ENCODE data around the gene MCF2L. TPM values are rescaled to one million over a fixed set of nuclear protein-coding genes. Genes with fewer than 3 reads are reported as not detected.

MCF2L gene
- total RNA-seq, 1 donor from 2014 or later = 16.5 TPM

- no peak overlapping the region for H3K27ac Mint-ChIP-seq (ENCODE audit: unreplicated experiment)
- peaks cover 4% of the 10 kb centered on the region for H3K36me3 Mint-ChIP-seq (ENCODE audit: low read depth, unreplicated experiment)
- no peaks in the 10 kb centered on the region for H3K9me3 Mint-ChIP-seq (ENCODE audit: unreplicated experiment)
- H3K27me3 Mint-ChIP-seq (ENCODE audit: unreplicated experiment) = peaks cover 7% of the 10 kb centered on the region
- peaks cover 5% of the 10 kb centered on the region for H3K4me1 Mint-ChIP-seq (ENCODE audit: unreplicated experiment)
- TF ChIP-seq CTCF (IDR thresholded peaks at IDR 0.05; ENCODE audit: unreplicated experiment) = no peak
- no peak overlapping the region for H3K4me3 Mint-ChIP-seq (ENCODE audit: unreplicated experiment)
- no peak for DNase-seq (ENCODE audit: low spot score)
Measured at GRCh38 chr13:113049521-113049941, 80.5 kb downstream of the MCF2L start.

GRCh38 chr13:113049981-113050380 is 81.0 kb downstream of the MCF2L start:
- H3K27ac Mint-ChIP-seq (ENCODE audit: unreplicated experiment) = no peak overlapping the region
- H3K27me3 Mint-ChIP-seq (ENCODE audit: unreplicated experiment) = peaks cover 7% of the 10 kb centered on the region
- no peaks in the 10 kb centered on the region for H3K9me3 Mint-ChIP-seq (ENCODE audit: unreplicated experiment)
- DNase-seq (ENCODE audit: low spot score) = no peak
- no peak for TF ChIP-seq CTCF (IDR thresholded peaks at IDR 0.05; ENCODE audit: unreplicated experiment)
- H3K4me3 Mint-ChIP-seq (ENCODE audit: unreplicated experiment) = no peak overlapping the region
- H3K36me3 Mint-ChIP-seq (ENCODE audit: low read depth, unreplicated experiment) = peaks cover 4% of the 10 kb centered on the region
- peaks cover 5% of the 10 kb centered on the region for H3K4me1 Mint-ChIP-seq (ENCODE audit: unreplicated experiment)

GRCh38 chr13:113050734-113051431 is 81.9 kb downstream of the MCF2L start:
- Mint-ChIP-seq H3K4me3 (ENCODE audit: unreplicated experiment) (no peak overlapping the region), H3K27me3 (ENCODE audit: unreplicated experiment) (peaks cover 11% of the 10 kb centered on the region)

GRCh38 chr13:113051641-113052040 is 82.6 kb downstream of the MCF2L start:
- H3K9me3 Mint-ChIP-seq (ENCODE audit: unreplicated experiment) = no peaks in the 10 kb centered on the region
- H3K4me3 Mint-ChIP-seq (ENCODE audit: unreplicated experiment) = no peak overlapping the region
- H3K27ac Mint-ChIP-seq (ENCODE audit: unreplicated experiment) = no peak overlapping the region
- peaks cover 4% of the 10 kb centered on the region for H3K36me3 Mint-ChIP-seq (ENCODE audit: low read depth, unreplicated experiment)
- TF ChIP-seq CTCF (IDR thresholded peaks at IDR 0.05; ENCODE audit: unreplicated experiment) = no peak
- DNase-seq (ENCODE audit: low spot score) = no peak
- peaks cover 9% of the 10 kb centered on the region for H3K27me3 Mint-ChIP-seq (ENCODE audit: unreplicated experiment)
- H3K4me1 Mint-ChIP-seq (ENCODE audit: unreplicated experiment) = peaks cover 2% of the 10 kb centered on the region

More at GRCh38 chr13:113050734-113051431, 81.9 kb downstream of the MCF2L start:
- DNase-seq (ENCODE audit: low spot score) = no peak
- Mint-ChIP-seq H3K36me3 (ENCODE audit: low read depth, unreplicated experiment) (peaks cover 4% of the 10 kb centered on the region), H3K9me3 (ENCODE audit: unreplicated experiment) (no peaks in the 10 kb centered on the region), H3K4me1 (ENCODE audit: unreplicated experiment) (peaks cover 2% of the 10 kb centered on the region), H3K27ac (ENCODE audit: unreplicated experiment) (no peak overlapping the region)
- TF ChIP-seq CTCF (IDR thresholded peaks at IDR 0.05; ENCODE audit: unreplicated experiment) = no peak

GRCh38 chr13:113052206-113052605 is 83.2 kb downstream of the MCF2L start:
- TF ChIP-seq CTCF (IDR thresholded peaks at IDR 0.05; ENCODE audit: unreplicated experiment) = no peak
- Mint-ChIP-seq H3K27me3 (ENCODE audit: unreplicated experiment) (peaks cover 9% of the 10 kb centered on the region), H3K9me3 (ENCODE audit: unreplicated experiment) (no peaks in the 10 kb centered on the region), H3K4me3 (ENCODE audit: unreplicated experiment) (no peak overlapping the region), H3K27ac (ENCODE audit: unreplicated experiment) (no peak overlapping the region), H3K4me1 (ENCODE audit: unreplicated experiment) (peaks cover 2% of the 10 kb centered on the region), H3K36me3 (ENCODE audit: low read depth, unreplicated experiment) (peaks cover 4% of the 10 kb centered on the region)
- DNase-seq (ENCODE audit: low spot score) = no peak
